ENCODE measurements around the gene SSU72.

GRCh38 chr1:1538989-1539309 is 35.7 kb downstream of the SSU72 start:
- TF ChIP-seq GATA2 (IDR thresholded peaks at IDR 0.05; ENCODE audit: low read depth, low read length) (no peak), GATA3 (IDR thresholded peaks at IDR 0.05; ENCODE audit: low read depth, low read length) (no peak)

Measured in SH-SY5Y (cell line).